Measurements from ENCODE around the gene ABHD17A.
A peak's percentile ranks its signal among the peaks of the same experiment; 100 is the strongest.

The ABHD17A gene

DNA sequence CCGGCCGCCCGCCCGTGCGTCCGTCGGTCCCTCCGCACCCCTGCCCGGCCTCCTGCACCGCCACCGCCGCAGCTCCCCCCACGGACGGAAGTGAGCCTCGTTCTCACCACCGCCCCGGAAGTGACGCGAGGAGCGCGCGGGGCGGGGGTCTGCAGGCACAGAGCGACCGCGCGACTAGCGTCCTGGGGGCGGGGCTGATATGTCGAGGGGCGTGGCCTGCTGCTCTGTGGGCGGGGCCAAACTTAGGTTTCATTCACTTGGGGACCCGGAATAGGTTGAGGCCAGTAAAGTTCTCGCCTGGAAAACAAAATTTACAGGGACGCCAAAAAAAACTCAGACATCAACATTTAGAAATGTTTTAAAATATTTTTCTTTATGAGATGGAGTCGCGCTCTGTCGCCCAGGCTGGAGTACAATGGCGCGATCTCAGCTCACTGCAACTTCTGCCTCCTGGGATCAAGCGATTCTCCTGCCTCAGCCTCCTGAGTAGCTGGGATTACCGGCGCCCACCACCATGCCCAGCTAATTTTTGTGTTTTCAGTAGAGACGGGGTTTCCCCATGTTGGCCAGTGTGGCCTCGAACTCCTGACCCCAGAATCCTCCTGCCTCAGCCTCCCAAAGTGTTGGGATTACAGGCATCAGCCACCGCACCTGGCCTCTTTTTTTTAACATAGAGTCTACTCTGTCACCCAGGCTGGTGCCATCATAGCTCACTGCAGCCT is at the start of gene ABHD17A:
TSS of gene ABHD17A (minus strand) at position 99 of the 722 bp plus-strand sequence. CDS start 3,930 bp downstream, outside the sequence.
- H3K27ac ChIP-seq: peak within 1 kb of the TSS; percentile 61

GRCh38 chr19:1933942-1934341 is 48.6 kb upstream of the ABHD17A start:
- TF ChIP-seq CTCF (IDR thresholded peaks at IDR 0.05): no peak
- no peak for TF ChIP-seq ZFX (IDR thresholded peaks at IDR 0.05; ENCODE audit: borderline replicate concordance)

GRCh38 chr19:1933244-1933643 is 47.9 kb upstream of the ABHD17A start:
- TF ChIP-seq ZFX (IDR thresholded peaks at IDR 0.05; ENCODE audit: borderline replicate concordance): no peak
- TF ChIP-seq CTCF (IDR thresholded peaks at IDR 0.05): no peak
- no peak overlapping the region for H3K27ac ChIP-seq

More at GRCh38 chr19:1933942-1934341, 48.6 kb upstream of the ABHD17A start:
- H3K27ac ChIP-seq: no peak overlapping the region

GRCh38 chr19:1932395-1932794 is 47.1 kb upstream of the ABHD17A start:
- TF ChIP-seq ZFX (IDR thresholded peaks at IDR 0.05; ENCODE audit: borderline replicate concordance) (no peak), CTCF (IDR thresholded peaks at IDR 0.05) (no peak)
- no peak overlapping the region for H3K27ac ChIP-seq

DNA sequence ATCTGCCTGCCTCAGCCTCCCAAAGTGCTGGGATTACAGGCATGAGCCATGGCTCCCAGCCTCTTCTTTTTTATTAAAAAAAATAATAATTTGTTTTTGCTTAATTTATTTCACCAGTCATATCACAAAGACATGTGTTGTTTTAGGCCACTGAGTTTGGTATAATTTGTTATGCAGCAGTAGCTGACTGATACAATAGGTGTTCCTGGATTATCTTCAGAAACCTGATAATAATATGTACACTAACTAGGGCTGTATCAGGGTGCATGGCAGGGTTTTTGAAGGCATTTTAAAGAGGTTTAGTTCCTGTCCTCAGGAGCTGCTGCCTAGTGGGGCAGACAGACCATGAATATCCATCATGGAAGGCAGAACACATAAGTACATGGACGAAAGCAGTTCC is 46.1 kb upstream of the ABHD17A start:
- TF ChIP-seq ZFX (IDR thresholded peaks at IDR 0.05; ENCODE audit: borderline replicate concordance): no peak
- no peak for TF ChIP-seq CTCF (IDR thresholded peaks at IDR 0.05)
- no peak overlapping the region for H3K27ac ChIP-seq

- no peak overlapping the region for H3K27ac ChIP-seq
- peak; percentile 95 for TF ChIP-seq CTCF (IDR thresholded peaks at IDR 0.05)
- TF ChIP-seq ZFX (IDR thresholded peaks at IDR 0.05; ENCODE audit: borderline replicate concordance): no peak
Observed at GRCh38 chr19:1929021-1929742, 43.9 kb upstream of the ABHD17A start.

- no peak overlapping the region for H3K27ac ChIP-seq
- TF ChIP-seq ZFX (IDR thresholded peaks at IDR 0.05; ENCODE audit: borderline replicate concordance) (no peak), CTCF (IDR thresholded peaks at IDR 0.05) (no peak)
Observed at GRCh38 chr19:1925544-1925943, 40.2 kb upstream of the ABHD17A start.

Data from 22Rv1 (cell line).